Dermis blood vessel endothelial cell (primary cell): ENCODE data around the gene PITPNC1. TPM values are rescaled to one million over a fixed set of nuclear protein-coding genes. Genes with fewer than 3 reads are reported as not detected.
"Not testable (repeated sequence)": the region's sequence is repeated elsewhere in the genome, so short reads cannot be mapped to it uniquely, and the experiment has no call there.

Experiments
- DNase-seq: peaks from one replicate; pipeline ENCODE4 v3.0.0; 2010
- total RNA-seq: library from RNA; depleted of rRNA; stranded (reverse); fragments of >200 nt; gene quantifications from 2 replicates; pipeline ENCODE4 v1.2.3, GENCODE V29; 2014

PITPNC1 gene
- total RNA-seq, 1 donor from 2014 or later: 32.0 TPM

DNA sequence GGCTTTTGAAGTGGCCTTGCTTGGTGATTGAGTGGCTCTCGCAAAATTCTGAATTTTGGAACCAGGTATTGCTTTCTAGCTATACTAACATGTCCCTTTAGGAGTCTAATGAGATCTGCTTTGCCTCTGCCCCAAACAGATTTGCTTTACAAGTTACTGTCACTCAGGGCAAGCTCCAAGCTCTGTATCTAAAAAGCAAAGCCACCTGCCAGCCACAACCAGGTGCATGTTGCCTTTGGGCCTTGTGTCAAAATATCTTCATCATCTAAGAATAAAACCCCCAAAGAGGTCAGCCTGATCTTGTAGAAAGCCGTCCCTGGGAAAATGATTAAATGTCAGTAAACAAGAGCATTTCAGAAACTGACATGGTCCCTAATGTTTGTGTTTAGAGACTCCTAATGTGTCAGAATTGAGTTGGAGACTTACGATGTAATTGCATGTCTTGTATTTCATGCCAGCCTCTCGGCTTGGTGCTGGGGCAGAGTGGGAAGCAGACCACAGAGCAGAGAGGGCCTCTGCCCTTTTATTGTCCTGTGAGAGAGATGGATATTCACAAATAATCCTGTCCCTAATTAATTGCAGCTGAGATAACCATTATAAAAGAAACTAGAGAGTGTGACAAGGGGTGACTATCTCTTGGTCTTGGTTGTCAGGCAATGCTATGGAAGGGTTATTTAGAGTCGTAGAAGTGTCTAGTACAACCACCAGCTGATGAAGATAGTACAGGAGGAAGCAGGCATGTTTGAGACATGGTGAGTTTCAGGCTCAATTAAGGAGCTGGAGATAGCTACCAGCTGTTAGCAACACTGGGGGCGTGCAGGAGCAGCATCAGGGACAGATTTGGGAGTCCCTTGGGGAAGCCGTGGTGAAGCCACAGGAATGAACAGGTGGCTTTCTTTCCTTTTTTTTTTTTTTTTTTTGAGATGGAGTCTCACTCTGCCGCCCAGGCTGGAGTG is 90.7 kb downstream of the PITPNC1 start:
- DNase-seq: no peak

DNA sequence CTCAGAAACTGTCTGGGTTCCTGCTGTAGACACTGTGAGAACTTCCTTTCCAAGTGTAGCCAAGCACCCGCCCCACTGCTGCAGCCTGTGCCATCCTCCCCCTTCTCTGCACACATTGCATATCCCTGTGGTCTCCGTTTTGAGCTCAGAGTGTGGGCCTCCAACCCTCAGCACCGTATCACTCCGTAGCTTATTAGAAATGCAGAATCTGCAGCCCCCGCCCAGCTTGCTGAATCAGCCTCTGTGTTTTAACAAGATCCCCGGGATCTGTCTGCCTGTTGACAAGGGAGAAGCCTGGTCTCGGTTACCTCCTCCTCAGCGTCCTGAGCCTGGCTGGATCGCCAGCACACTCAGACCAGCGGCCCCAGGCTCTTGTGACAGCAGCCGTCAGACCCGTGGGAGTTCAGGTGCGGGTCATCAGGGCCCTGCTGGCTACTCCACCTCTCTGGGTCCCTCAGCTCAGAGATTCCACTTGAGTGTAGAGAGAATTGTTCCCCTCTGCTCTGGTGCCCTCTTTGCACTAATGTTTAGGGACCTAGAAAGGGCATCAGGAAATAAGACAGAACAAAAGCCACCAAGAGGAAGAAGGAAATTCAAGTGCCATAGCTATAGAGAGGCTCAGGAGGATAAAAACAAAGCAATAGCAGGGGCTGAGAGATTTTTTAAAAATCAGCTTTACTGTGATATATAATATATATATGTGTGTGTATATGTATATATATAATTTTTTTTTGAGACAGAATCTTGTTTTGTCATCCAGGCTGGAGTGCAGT is 92.3 kb downstream of the PITPNC1 start:
- DNase-seq: peak; percentile 23

DNA sequence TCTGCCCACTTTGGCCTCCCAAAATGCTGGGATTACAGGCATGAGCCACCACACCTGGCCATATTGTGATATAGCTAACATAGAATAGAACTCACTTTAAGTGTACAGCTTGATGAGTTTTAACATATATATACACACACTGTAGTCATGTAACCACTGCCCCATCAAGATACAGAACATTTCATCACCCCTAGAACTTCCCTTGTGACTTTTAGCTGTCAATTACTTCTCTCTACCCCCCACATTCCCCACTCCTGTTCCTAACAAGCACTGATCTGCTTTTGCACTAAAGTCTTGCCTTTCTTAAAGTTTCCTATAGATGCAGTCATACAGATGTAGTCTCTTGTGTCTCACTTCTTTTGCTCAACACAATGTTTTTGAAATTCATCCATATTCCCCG is 93.1 kb downstream of the PITPNC1 start:
- DNase-seq: no peak

DNA sequence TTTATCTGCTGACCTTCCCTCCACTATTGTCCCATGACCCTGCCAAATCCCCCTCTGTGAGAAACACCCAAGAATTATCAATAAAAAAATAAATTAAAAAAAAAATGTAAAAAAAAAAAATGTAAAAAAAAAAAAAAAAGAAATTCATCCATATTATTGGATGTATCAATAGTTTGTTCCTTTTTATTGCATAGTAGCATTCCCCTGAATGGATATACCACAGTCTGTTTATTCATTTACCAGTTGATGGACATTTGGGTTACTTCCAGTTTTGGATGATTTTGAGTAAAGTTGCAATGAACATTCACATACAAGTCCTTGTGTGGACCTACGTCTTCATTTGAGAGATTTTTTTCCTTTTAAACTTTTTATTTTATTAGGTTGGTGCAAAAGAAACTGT is 94.0 kb downstream of the PITPNC1 start:
- DNase-seq: no peak

DNA sequence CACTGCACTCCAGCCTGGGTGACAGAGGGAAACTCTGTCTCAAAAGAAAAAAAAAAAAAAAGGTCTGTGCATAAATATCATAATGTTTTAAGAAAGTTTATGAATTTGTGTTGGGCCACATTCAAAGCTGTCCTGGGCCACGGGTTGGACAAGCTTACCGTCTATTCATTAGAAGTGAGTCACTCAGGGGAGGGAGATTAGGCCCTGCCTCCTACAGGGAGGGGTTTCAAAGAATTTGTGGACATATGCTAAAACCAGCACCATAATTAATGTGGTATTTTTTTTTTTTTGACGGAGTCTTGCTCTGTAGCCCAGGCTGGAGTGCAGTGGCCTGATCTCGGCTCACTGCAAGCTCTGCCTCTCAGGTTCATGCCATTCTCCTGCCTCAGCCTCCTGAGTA is 95.5 kb downstream of the PITPNC1 start:
- peak; percentile 49 for DNase-seq

DNA sequence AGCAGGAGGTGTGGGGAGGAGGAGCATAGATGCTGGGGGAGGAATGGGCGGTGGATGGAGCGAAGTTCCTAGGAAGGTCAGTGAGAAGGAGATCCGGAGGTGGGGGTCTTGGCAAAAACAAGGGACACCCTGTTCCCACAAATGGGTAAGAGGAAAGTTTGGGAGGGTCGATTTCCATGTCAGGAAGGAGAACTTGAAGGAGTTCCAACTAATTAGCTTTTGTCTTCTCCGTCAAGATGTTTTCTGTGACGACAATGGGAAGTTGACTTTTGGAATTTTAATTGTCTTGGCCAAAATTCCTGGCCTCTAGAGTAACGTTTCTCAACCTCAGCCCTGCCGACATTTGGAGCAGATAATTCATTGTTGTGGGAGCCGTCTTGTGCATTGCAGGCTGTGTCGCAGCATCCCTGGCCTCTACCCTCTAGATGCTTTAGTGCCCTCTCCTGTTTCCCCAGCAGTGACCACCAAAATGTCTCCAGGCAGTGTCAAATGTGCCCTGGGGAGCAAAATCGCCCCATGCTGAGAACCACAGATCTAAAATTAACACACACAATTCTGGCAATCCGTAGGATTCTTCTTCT is 97.1 kb downstream of the PITPNC1 start:
- peak; percentile 77 for DNase-seq

DNA sequence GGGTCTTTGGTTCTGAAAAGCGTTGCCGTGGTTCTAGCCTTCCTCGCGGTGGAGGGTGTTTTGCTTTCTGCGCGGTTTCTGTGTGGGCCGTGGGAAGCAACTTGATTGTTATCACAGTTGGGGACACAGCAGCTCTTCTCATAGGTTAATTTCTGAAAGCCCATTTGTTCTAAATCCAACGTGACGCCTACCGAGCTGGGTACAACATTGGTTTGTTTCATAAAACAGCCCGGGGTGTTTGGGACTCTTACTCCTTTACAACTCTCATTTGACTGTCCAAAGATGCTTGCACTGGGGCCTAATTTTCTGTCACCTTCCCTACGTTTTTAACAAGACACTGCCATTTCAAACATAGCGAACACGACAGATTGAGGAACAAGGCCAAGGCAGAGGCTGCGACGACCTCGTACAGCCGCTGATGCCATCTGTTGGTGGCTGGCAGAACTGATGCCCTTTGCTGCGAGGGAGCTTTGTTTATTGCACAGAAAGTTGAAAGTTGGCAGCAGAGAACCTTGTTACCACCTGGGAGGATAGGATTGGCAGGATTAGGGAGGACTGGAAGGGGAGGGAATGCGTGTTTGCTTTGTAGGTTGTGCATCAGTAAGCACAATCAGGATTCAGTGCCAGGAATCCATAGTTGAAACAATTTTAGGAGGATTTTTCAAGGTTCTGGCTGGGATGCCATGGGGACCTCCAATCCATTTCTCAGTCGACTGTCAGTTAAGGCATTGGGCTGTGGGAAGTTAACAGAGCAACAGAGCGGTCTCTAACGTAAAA is 98.3 kb downstream of the PITPNC1 start:
- peak; percentile 90 for DNase-seq

DNA sequence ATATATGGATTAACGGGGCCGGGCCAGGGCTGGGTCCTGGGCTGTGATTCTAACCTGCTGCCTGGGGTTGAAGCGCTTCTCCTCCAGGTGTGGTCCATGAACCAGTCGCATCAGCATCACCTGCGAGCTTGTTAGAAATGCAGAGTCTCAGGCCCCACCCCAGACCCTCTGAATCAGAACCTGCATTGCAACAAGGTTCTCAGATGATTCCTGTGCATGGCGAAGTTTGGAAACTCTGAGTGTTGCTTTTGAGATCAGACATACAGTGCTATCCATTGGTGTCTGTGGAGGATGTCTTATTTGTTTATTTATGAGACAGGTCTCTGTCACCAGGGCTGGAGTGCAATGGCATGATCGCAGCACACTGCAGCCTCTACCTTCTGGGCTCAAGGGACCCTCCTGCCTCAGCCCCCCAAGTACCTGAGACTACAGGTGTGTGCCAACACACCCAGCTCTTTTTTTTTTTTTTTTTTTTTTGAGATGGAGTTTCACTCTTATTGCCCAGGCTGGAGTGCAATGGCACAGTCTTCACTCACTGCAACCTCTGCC is 99.8 kb downstream of the PITPNC1 start:
- no peak for DNase-seq

DNA sequence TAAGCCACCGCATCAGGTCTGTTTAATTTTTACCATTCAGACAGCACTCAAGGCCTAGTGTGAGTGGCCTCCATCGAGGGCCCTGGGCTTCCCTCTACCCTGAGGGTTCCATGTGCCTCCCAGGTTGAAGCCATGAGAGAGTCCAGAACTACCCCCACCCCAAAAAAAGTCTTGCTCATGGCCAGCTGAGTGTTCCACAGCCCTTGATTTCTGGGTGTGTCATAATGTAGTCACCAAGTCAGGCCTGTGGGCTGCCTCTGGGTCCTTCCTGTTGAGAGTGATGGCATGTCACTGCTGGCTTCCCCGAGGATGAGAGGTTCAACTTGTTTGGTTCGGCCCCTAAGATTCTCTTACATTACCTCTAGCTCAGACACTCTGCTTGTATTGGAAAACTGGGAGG is 100.6 kb downstream of the PITPNC1 start:
- DNase-seq: peak; percentile 24

DNA sequence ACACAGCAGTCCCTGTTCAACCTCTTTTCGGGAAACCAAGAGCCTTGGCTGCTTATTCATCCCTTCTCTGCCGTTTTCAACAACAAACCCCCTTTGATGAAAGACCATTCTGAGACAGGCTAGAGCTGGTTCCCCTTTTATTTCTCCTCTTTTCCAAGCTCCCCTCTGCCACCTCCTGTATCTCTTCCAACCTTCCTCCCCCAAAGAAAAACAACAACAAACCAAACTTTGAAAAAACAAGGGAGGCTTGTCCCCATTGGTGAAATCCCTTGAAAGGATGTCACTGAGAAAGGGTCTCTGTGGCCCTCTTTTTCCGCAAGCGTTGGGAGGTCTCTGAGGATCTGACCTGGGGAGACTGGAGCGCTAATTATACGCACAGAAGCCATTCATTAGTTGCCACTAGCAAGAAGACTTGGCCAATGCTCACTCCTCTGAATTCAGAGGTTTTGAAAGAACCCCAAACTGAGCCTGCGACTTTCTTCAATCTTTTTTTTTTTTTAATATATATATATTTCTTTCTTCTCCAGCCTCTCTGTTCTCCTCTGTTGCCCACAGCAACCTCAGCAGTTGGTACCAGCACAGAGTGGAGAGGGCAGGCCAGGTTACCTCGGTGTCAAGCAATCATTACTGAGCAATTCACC is 101.4 kb downstream of the PITPNC1 start:
- DNase-seq: no peak

DNA sequence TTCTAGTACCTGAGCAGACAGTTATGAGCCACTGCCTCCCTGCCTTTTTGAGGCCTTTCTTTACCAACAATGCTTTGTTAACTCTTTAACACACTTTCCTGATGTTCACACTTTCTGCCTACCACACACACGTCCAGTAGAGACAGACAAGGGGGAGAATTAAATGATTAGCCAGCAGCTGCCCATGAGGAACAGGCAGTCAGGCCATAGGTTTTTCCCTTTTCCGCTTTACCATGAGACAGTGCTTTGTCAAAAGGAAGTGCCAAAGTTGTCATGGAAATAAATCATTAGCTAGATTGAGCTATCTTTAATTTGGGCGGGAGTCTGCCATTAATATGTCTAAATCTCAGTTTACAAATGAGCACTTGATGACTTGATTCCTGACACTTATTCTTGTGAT is 102.1 kb downstream of the PITPNC1 start:
- peak; percentile 50 for DNase-seq

DNA sequence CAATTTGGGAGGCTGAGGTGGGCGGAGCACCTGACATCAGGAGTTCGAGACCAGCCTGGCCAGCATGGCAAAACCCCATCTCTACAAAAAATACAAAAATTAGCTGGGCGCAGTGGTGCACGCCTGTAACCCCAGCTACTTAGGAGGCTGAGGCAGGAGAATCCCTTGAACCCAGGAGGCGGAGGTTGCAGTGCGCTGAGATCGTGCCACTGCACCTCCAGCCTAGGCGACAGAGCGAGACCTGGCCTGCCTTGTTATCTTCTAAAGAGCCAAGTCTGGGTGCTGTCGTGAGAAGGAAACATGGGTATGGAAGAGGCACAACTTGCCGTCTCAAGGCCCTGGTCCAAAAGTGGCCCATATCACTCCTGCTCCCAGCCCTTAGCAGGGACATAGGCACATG is 103.9 kb downstream of the PITPNC1 start:
- DNase-seq: not testable (repeated sequence)

DNA sequence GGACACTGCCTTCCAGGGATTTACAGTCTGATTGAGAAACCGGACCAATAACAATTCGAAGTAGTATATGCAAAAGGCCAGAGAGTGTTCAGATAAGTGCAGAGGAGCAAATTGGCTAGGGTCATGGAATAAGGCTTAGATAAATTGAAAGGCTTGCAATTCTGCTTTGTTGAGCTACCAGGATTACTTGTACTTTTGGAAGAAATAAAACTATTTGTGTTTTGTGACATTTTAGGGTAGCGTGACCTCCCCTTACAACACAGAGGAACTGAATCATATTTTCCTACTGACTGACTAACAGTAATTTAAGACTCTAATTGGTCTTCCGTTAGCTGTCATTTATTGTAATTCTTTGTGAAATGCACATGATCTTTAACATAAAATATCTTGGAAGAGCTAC is 104.7 kb downstream of the PITPNC1 start:
- peak; percentile 77 for DNase-seq

DNA sequence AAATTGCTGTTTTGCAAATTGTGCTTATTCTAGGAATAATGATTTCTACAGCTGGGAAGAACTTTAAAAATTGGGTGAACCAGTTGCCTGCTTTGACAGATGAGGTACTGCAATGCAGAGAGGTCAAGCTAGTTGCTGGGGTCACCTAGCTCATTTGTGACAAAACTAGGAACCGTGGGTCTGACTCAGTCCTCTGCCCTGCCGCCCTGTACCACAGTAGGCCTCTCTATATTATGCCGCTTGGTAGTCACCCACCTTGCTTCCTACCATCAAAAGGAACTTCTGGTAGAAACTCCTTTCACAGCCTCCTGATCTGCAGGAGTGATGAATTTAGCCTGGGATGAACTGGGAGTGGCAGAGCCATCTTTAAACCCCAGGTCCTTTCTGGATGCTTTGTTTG is 105.7 kb downstream of the PITPNC1 start:
- DNase-seq: no peak

DNA sequence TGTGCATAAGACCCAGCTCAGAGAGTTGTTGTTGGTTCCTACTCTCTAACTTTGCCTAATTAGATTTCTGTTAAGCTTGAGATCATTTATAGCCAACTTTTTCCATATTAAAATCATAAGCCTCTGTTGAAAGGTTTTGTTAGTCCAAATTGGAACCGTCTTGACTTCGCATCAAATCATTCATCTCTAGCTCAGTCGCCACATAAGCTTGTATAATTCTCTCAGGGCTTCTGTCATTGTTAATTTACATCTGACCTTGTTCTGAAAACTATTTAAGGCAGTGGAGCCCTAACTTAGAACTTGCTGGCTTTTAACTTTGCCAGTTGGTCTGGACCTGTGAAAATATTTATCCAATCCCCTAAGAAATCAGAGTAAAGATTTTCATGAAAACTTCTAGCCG is 107.2 kb downstream of the PITPNC1 start:
- DNase-seq: no peak

DNA sequence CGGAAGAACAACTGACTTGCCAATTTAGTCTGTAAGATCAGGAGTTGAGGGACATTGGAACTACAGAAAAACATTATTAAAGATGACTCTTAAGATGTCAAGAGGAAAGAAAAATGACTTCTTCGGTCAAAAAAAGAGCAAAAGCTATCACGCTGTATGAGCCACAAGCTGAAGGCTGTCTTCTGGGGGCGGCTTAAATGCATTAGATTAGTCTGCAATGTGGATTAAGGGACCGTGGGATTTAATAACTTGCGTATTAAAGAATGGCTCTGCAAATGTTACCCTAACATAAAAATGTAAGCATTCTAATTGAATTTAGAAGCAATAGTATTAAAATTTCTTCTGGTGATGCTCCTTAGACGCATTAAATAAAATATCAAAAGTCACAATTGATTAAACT is 108.6 kb downstream of the PITPNC1 start:
- no peak for DNase-seq

DNA sequence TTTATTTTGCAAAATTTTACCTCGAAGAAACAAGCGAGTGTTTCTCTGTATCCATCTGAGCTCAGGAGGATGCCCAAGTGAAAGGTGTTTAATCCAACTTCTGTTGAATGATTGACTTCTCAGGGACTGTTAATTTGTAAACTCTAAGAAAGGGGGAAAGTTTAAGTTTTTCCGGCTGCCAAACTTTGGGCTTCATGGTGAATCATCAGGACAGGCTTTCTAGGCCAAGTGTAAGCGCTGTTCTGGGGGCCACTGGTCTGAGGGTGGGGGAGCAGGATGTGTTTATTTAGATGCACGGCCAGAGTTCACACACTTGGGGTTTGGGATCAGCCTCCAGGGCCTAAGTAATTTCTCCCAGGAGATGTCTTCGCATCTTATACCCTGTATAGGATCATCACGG is 110.4 kb downstream of the PITPNC1 start:
- DNase-seq: no peak

DNA sequence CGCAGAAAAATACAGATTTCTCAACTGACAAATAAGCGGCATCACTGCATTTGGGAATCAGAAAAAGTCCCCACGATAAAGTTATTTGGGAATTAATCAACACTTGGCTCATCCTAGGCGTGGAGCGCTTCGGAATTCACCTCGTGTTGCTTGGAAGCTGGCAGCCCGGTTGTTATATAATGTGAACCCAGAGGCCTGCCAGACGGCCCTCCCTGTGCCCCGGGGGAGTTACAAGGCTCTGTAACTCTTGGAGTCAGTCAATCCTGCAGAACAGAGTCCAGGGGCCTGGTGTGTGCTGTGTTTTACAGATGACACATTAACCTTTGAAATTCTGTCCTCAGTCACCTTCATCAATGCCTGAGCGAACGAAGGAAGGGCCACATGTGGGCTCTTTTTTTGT is 111.1 kb downstream of the PITPNC1 start:
- no peak for DNase-seq

DNA sequence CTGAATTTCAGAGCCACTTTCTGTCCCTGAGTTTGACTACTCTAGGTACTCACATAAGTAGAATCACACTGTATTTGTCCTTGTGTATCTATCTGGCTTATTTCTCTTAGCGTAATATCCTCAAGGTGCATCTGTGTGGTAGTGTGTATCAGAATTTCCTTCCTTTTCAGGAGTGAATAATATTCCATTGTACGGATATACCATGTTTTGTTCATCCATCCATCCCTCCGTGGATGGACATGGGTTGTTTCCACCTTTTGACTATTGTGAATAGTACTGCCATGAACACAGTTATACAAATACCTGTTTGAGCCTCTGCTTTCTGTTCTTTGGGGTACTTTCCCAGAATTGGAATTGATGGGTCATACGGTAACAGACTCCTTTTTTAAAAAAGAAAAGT is 111.7 kb downstream of the PITPNC1 start:
- no peak for DNase-seq

DNA sequence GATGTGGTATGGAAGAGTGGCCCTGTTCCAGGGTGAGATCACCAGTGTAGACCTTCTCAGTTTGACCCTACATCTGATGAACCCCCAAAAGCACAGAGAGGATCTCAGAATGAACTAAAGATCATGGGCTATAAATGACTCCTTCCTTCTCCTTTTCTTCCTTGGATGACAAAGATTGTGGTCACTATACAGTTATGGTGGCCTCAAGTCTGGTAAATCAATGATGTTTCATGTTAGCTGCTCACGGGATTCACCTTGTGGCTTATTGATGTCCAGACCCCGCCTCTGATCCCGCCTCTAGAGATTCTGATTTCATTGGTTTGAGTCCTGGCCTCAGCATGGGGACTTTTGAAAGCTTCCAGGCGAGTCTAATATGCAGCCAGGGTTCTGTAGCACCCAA is 112.2 kb downstream of the PITPNC1 start:
- no peak for DNase-seq

DNA sequence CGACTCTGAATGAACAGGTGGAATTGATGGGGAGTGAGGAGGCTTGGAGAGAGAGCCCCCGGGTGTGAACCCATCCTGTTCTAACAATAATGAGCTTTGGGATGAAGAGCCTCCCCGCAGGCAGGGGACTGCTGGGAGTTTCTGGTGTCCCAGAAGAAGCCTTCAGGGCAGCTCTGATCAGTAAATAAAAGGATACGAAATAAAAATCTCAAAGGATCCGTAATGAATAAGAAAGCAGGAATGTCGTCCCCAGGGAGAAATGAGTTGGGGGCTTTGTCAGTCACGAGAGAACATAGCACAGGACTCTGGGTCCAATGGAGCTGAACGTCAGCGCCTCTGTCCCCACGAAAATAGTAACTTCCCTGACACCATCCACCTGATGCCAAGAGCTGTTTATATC is 113.4 kb downstream of the PITPNC1 start:
- no peak for DNase-seq
